Mesenchymal stem cell (in vitro differentiated cells and primary cell): ENCODE data around the gene ALB.

Source experiments
- DNase-seq: peaks from one replicate; pipeline ENCODE4 v3.0.0-alpha.2; 2013
- H2AFZ ChIP-seq: one replicate; pipeline ENCODE4 v1.6.1; 2013; ENCODE audit warnings: low read depth, mild to moderate bottlenecking, control low read depth, inconsistent platforms, low read length, moderate library complexity
- H2AK5ac ChIP-seq: 2 replicates; pipeline ENCODE4 v1.6.1; 2013; ENCODE audit warnings: low read length, moderate library complexity, mild to moderate bottlenecking, inconsistent platforms; ENCODE audit not compliant: severe bottlenecking
- H2BK120ac ChIP-seq: one replicate; pipeline ENCODE4 v1.6.1; 2013; ENCODE audit warnings: low read depth, mild to moderate bottlenecking, inconsistent platforms, low read length, moderate library complexity
- H2BK12ac ChIP-seq, 2 experiments: one replicate each; pipeline ENCODE4 v1.6.1; 2013; ENCODE audit warnings: inconsistent platforms in 2 of 2, low read length in 2 of 2, mild to moderate bottlenecking in 2 of 2, moderate library complexity in 2 of 2, control low read depth in 1 of 2
- H2BK15ac ChIP-seq: one replicate; pipeline ENCODE4 v1.6.1; 2013; ENCODE audit warnings: mild to moderate bottlenecking, low read depth, inconsistent platforms; ENCODE audit not compliant: poor library complexity, severe bottlenecking
- H2BK5ac ChIP-seq: 2 replicates; pipeline ENCODE4 v1.6.1; 2013; ENCODE audit warnings: low read depth, mild to moderate bottlenecking, low read length, control low read depth, inconsistent platforms; ENCODE audit not compliant: poor library complexity, severe bottlenecking
- H3K14ac ChIP-seq, 2 experiments: one replicate each; pipeline ENCODE4 v1.6.1; 2013; ENCODE audit warnings: inconsistent platforms in 2 of 2, low read length in 2 of 2, control low read depth in 1 of 2, mild to moderate bottlenecking in 1 of 2, moderate library complexity in 1 of 2
- H3K18ac ChIP-seq, 2 experiments: one replicate each; pipeline ENCODE4 v1.6.1; 2013; ENCODE audit warnings: inconsistent platforms in 2 of 2, low read length in 2 of 2, control low read depth in 1 of 2, low read depth in 1 of 2, mild to moderate bottlenecking in 1 of 2
- H3K23ac ChIP-seq, 2 experiments: one replicate each; pipeline ENCODE4 v1.6.1; 2013; ENCODE audit warnings: inconsistent platforms in 2 of 2, low read length in 2 of 2, mild to moderate bottlenecking in 2 of 2, moderate library complexity in 2 of 2, control low read depth in 1 of 2
- H3K27ac ChIP-seq: 2 replicates; pipeline ENCODE4 v1.5.1; 2013; ENCODE audit warnings: mild to moderate bottlenecking, moderate library complexity, low read length, control low read depth, inconsistent platforms; ENCODE audit not compliant: poor library complexity, severe bottlenecking
- H3K27me3 ChIP-seq, 2 experiments: 2 replicates each; pipeline versions ENCODE4 v1.6.1 to v1.7.0; 2013; ENCODE audit warnings: low read length in 2 of 2, mild to moderate bottlenecking in 2 of 2, moderate library complexity in 2 of 2, control low read depth in 1 of 2, inconsistent platforms in 1 of 2; ENCODE audit not compliant: control insufficient read depth in 1 of 2, insufficient read depth in 1 of 2
- H3K36me3 ChIP-seq, 2 experiments: 2 replicates each; pipeline versions ENCODE4 v1.6.1 to v1.7.0; 2013; ENCODE audit warnings: low read length in 2 of 2, control low read depth in 1 of 2, inconsistent platforms in 1 of 2, low read depth in 1 of 2, mild to moderate bottlenecking in 1 of 2; ENCODE audit not compliant: insufficient read depth in 2 of 2, control insufficient read depth in 1 of 2
- H3K4ac ChIP-seq, 2 experiments: one replicate each; pipeline ENCODE4 v1.6.1; 2013; ENCODE audit warnings: inconsistent platforms in 2 of 2, low read length in 2 of 2, mild to moderate bottlenecking in 2 of 2, moderate library complexity in 2 of 2, control low read depth in 1 of 2, low read depth in 1 of 2
- H3K4me1 ChIP-seq: 2 replicates; pipeline ENCODE4 v1.6.1; 2013; ENCODE audit warnings: low read depth, low read length, control low read depth; ENCODE audit not compliant: control insufficient read depth, insufficient read depth
- H3K4me2 ChIP-seq: 2 replicates; pipeline ENCODE4 v1.6.1; 2013; ENCODE audit warnings: low read length, mild to moderate bottlenecking, inconsistent platforms; ENCODE audit not compliant: poor library complexity, severe bottlenecking
- H3K4me3 ChIP-seq, 2 experiments: 2 replicates each; pipeline versions ENCODE4 v1.5.1 to v1.7.0; 2013; ENCODE audit warnings: low read length in 2 of 2, mild to moderate bottlenecking in 2 of 2, control low read depth in 1 of 2, low read depth in 1 of 2; ENCODE audit not compliant: insufficient read depth in 1 of 2
- H3K79me1 ChIP-seq: replicated peaks from 2 replicates; pipeline ENCODE4 v1.6.1; 2013; ENCODE audit warnings: mild to moderate bottlenecking, control low read depth, low read length, inconsistent platforms; ENCODE audit not compliant: poor library complexity, severe bottlenecking
- H3K9ac ChIP-seq: 2 replicates; pipeline ENCODE4 v1.7.0; 2013; ENCODE audit warnings: mild to moderate bottlenecking, low read length, moderate library complexity
- H3K9me3 ChIP-seq: 2 replicates; pipeline ENCODE4 v1.7.0; 2013; ENCODE audit warnings: mild to moderate bottlenecking, low read length; ENCODE audit not compliant: control insufficient read depth
- H4K8ac ChIP-seq: one replicate; pipeline ENCODE4 v1.6.1; 2013; ENCODE audit warnings: inconsistent platforms, mild to moderate bottlenecking, low read length, moderate library complexity
- H4K91ac ChIP-seq: one replicate; pipeline ENCODE4 v1.6.1; 2013; ENCODE audit warnings: mild to moderate bottlenecking, low read length, inconsistent platforms
- WGBS: methylation state at CpG from one replicate; pipeline ENCODE4 v1.1.7; 2013; ENCODE audit warnings: mixed read lengths; 5-methylcytosine and 5-hydroxymethylcytosine counted together

ALB gene

GRCh38 chr4:73439991-73440390 lies 35.9 kb downstream of the ALB start:
- H2BK12ac ChIP-seq, result no peak overlapping the region
- H3K36me3 ChIP-seq, result no peaks in the 10 kb centered on the region

GRCh38 chr4:73440653-73441052 lies 36.6 kb downstream of the ALB start:
- no peak overlapping the region for H2BK120ac ChIP-seq
- H2AFZ ChIP-seq, result no peak overlapping the region
- H3K9ac ChIP-seq, result no peak overlapping the region
- no peak for DNase-seq
- H3K27ac ChIP-seq, result no peak overlapping the region
- H3K14ac ChIP-seq, result no peak overlapping the region
- H3K18ac ChIP-seq, result no peak overlapping the region
- H4K91ac ChIP-seq, result no peak overlapping the region
- no peak overlapping the region for H4K8ac ChIP-seq
- no peak overlapping the region for H3K4ac ChIP-seq
- no peaks in the 10 kb centered on the region for H3K79me1 ChIP-seq
- no peaks in the 10 kb centered on the region for H3K27me3 ChIP-seq
- WGBS, result 100% methylated on average over 2 of the region's 3 CpGs
- no peak overlapping the region for H3K4me2 ChIP-seq
- H2BK5ac ChIP-seq, result no peak overlapping the region
- no peak overlapping the region for H3K23ac ChIP-seq
- H2BK12ac ChIP-seq, result no peak overlapping the region
- H2AK5ac ChIP-seq, result no peak overlapping the region
- no peaks in the 10 kb centered on the region for H3K4me1 ChIP-seq
- no peaks in the 10 kb centered on the region for H3K9me3 ChIP-seq
- no peak overlapping the region for H3K4me3 ChIP-seq
- H3K36me3 ChIP-seq, result no peaks in the 10 kb centered on the region
- H2BK15ac ChIP-seq, result no peak overlapping the region

More at GRCh38 chr4:73439991-73440390, 35.9 kb downstream of the ALB start:
- Histone ChIP-seq H3K4me2 (no peak overlapping the region), H3K4ac (no peak overlapping the region), H2BK5ac (no peak overlapping the region), H3K14ac (no peak overlapping the region), H3K27me3 (no peaks in the 10 kb centered on the region), H2BK15ac (no peak overlapping the region), H3K79me1 (no peaks in the 10 kb centered on the region), H3K4me3 (no peak overlapping the region), H2AFZ (no peak overlapping the region), H3K9me3 (no peaks in the 10 kb centered on the region), H3K18ac (no peak overlapping the region), H3K9ac (no peak overlapping the region), H4K8ac (no peak overlapping the region), H3K23ac (no peak overlapping the region), H2BK120ac (no peak overlapping the region), H3K4me1 (no peaks in the 10 kb centered on the region), H2AK5ac (no peak overlapping the region), H3K27ac (no peak overlapping the region), H4K91ac (no peak overlapping the region)
- no peak for DNase-seq
- 93% methylated on average over 3 of the region's 3 CpGs for WGBS

- Histone ChIP-seq H3K79me1 (no peaks in the 10 kb centered on the region), H3K18ac (no peak overlapping the region), H2BK12ac (no peak overlapping the region), H2BK5ac (no peak overlapping the region), H3K14ac (no peak overlapping the region), H3K36me3 (no peaks in the 10 kb centered on the region), H3K4me3 (no peak overlapping the region), H3K9ac (no peak overlapping the region), H2AFZ (no peak overlapping the region), H2BK120ac (no peak overlapping the region), H3K9me3 (no peaks in the 10 kb centered on the region), H3K4ac (no peak overlapping the region), H2BK15ac (no peak overlapping the region), H3K27me3 (no peaks in the 10 kb centered on the region), H3K4me1 (no peaks in the 10 kb centered on the region), H4K91ac (no peak overlapping the region), H3K23ac (no peak overlapping the region), H4K8ac (no peak overlapping the region), H3K4me2 (no peak overlapping the region), H3K27ac (no peak overlapping the region), H2AK5ac (no peak overlapping the region)
- 98% methylated on average over 2 of the region's 5 CpGs for WGBS
- no peak for DNase-seq
These were observed 38.2 kb downstream of the ALB start for GRCh38 chr4:73442275-73442674.

- DNase-seq, result no peak
- Histone ChIP-seq H2BK5ac (no peak overlapping the region), H3K14ac (no peak overlapping the region), H3K79me1 (no peaks in the 10 kb centered on the region), H3K4me2 (no peak overlapping the region), H3K27ac (no peak overlapping the region), H2BK15ac (no peak overlapping the region), H3K9me3 (no peaks in the 10 kb centered on the region), H3K36me3 (no peaks in the 10 kb centered on the region), H4K91ac (no peak overlapping the region), H3K23ac (no peak overlapping the region), H2AFZ (no peak overlapping the region), H3K18ac (no peak overlapping the region), H4K8ac (no peak overlapping the region), H3K27me3 (no peaks in the 10 kb centered on the region), H3K4ac (no peak overlapping the region), H3K9ac (no peak overlapping the region), H2AK5ac (no peak overlapping the region), H2BK12ac (no peak overlapping the region), H3K4me3 (no peak overlapping the region), H3K4me1 (no peaks in the 10 kb centered on the region), H2BK120ac (no peak overlapping the region)
- 69% methylated on average over 2 of the region's 3 CpGs for WGBS
These were observed 39.1 kb downstream of the ALB start for GRCh38 chr4:73443224-73443623.
